Measurements from ENCODE around the gene PRR30. TPM values are rescaled to one million over a fixed set of nuclear protein-coding genes. Genes with fewer than 3 reads are reported as not detected.
A peak's percentile ranks its signal among the peaks of the same experiment; 100 is the strongest.

Gene PRR30
- total RNA-seq, 1 experiment from 2014 or later: not detected

- Histone ChIP-seq H3K9me2 (ENCODE audit: insufficient read depth) (no peaks in the 10 kb centered on the region), H3K4me2 (ENCODE audit: low read length) (no peak overlapping the region), H3K27me3 (ENCODE audit: insufficient read depth, low read length) (no peaks in the 10 kb centered on the region), H4K20me1 (ENCODE audit: insufficient read depth) (no peaks in the 10 kb centered on the region), H3K27ac (ENCODE audit: low read depth, low read length) (no peak overlapping the region), H3K79me2 (ENCODE audit: insufficient read depth, low read length) (peaks cover 7% of the 10 kb centered on the region), H3K36me3 (ENCODE audit: control insufficient read depth in 1 of 2, insufficient read depth in 2 of 2, low read length in 2 of 2) (peaks cover 14 to 19% of the 10 kb centered on the region in 2 experiments; a peak in 3 of 4 replicates), H3K9ac (ENCODE audit: low read length) (no peak overlapping the region), H3K4me3 (replicated peaks in 1 of 2; ENCODE audit: low read depth in 1 of 2, low read length in 2 of 2) (no peak overlapping the region), H2AFZ (ENCODE audit: low read depth, low read length, poor library complexity, severe bottlenecking) (no peak overlapping the region), H3K9me3 (ENCODE audit: control insufficient read depth in 1 of 2, insufficient read depth in 1 of 2, low read depth in 1 of 2, low read length in 2 of 2) (no peaks in the 10 kb centered on the region), H3K4me1 (ENCODE audit: control insufficient read depth in 1 of 2, insufficient read depth in 2 of 2, low read length in 2 of 2) (peaks cover 0 to 5% of the 10 kb centered on the region in 2 experiments; a peak in 3 of 4 replicates)
- peak; percentile 19; the same call in 1 of the 2 replicates for ATAC-seq
- TF ChIP-seq CEBPB (IDR thresholded peaks at IDR 0.05; ENCODE audit: low read depth) (no peak), REST (IDR thresholded peaks at IDR 0.05; ENCODE audit: low read depth) (no peak), TCF7L2 (IDR thresholded peaks at IDR 0.05; ENCODE audit: borderline replicate concordance, extremely low read depth, insufficient read depth, insufficient read length) (no peak), EZH2 (IDR thresholded peaks at IDR 0.05) (no peak), POLR2A (IDR thresholded peaks at IDR 0.05; ENCODE audit: borderline replicate concordance, extremely low read depth, insufficient read depth, insufficient read length) (no peak), SP1 (IDR thresholded peaks at IDR 0.05; ENCODE audit: low read depth) (no peak), CBX3 (IDR thresholded peaks at IDR 0.05; ENCODE audit: low read depth) (no peak), JUND (IDR thresholded peaks at IDR 0.05) (no peak), SIN3A (IDR thresholded peaks at IDR 0.05; ENCODE audit: low read depth) (no peak), CTCF (IDR thresholded peaks at IDR 0.05 in 2 of 3, conservative IDR thresholded peaks at IDR 0.05 in 1 of 3; ENCODE audit: borderline replicate concordance in 1 of 3, insufficient read depth in 1 of 3, low read depth in 2 of 3, low read length in 2 of 3) (no peak), ATF3 (IDR thresholded peaks at IDR 0.05) (no peak), EZH2phosphoT487 (IDR thresholded peaks at IDR 0.05; ENCODE audit: borderline replicate concordance) (no peak), RAD21 (IDR thresholded peaks at IDR 0.05; ENCODE audit: low read depth) (no peak)
- TF ChIP-seq, protein P1, sequence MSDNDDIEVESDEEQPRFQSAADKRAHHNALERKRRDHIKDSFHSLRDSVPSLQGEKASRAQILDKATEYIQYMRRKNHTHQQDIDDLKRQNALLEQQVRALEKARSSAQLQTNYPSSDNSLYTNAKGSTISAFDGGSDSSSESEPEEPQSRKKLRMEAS (IDR thresholded peaks at IDR 0.05): no peak
- intact Hi-C loops (cut with micrococcal nuclease): no loop called here
- POLR2A ChIA-PET: no interaction called here
- no peak for DNase-seq (ENCODE audit: low read depth, low spot score)
- CTCF ChIA-PET: no interaction called here
- RAD21 ChIA-PET (ENCODE audit: low non-redundant PET in 1 of 2, low total read pairs in 2 of 2, uncharacterized antibody in 2 of 2, unreplicated experiment in 2 of 2): interaction anchor here in 1 of 2 experiments (0.6 kb wide), 1 partner anchor 120 kb away, joined by 3 read pairs; no protein-coding TSS in a partner anchor
- BruUV-seq (replicated peaks): no TSS peak
Measured at GRCh38 chr2:27127883-27128667, 11.1 kb downstream of the PRR30 start.

Measured in HCT116 (cell line).